Measurements from ENCODE around the gene TOMM5. TPM values are rescaled to one million over a fixed set of nuclear protein-coding genes. Genes with fewer than 3 reads are reported as not detected.

TOMM5 gene
- polyA plus RNA-seq, 1 donor, result 135 TPM

DNA sequence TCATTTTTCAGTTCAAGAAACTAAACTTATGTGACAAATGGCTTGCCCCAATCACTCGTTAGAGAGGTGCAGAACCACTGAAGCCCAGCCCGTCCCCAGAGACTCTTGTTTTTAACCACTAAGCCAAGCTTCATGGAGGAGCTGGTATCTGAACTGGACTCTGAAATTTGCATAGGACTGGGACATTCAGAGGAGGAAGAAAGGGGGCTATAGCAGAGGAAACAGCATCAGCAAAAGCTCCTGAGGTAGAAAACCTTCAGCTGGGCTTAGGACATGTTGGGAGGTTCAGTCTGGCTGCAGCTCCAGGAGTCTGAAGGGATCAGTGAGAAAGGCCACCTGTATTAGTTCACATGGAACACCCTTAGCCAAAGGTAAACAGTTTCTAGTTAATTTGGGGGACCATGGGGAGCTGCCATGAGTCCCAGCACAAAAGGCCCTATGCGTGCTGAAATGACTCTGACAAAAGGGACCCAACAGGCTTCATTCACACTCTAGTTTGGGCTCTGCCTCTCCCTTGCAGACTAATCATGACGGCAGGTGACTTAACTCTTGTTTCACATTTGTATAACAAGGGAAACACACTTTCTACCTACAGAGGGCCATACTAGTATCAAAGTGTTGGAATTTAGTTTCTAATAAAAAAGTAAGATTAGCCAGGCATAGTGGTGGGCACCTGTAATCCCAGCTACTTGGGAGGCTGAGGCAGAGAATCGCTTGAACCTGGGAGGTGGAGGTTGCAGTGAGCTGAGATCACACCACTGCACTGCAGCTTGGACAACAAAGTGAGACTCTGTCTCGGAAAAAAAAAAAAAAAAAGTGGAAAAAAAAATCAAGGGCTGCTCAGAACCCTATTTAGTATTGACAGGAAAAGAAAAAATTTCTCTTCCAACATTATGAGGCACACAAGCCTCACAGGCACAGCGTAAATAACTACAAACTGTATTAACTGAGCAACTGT is 26.5 kb downstream of the TOMM5 start:
- 100% methylated on average over 2 of the region's 7 CpGs for WGBS (ENCODE audit: insufficient coverage, low lambda C conversion rate)

DNA sequence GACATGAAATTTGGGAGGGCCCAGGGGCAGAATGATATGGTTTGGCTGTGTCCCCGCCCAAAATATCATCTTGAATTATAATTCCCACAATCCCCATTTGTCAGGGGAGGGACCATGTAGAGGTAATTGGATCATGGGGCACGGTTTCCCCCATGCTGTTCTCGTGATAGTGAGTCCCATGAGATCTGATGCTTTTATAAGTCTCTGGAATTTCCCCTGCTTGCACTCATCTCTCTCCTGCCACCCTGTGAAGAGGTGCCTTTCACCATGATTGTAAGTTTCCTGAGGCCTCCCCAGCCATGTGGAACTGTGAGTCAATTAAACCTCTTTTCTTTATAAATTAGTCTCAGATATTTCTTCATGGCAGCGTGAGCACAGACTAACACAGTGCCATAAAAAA is 27.5 kb downstream of the TOMM5 start:
- no peaks in the 10 kb centered on the region for H3K4me1 ChIP-seq (ENCODE audit: control insufficient read depth, insufficient read depth, low read length)
- no peaks in the 10 kb centered on the region for H3K27me3 ChIP-seq (ENCODE audit: control insufficient read depth, insufficient read depth, low read length)
- no peak overlapping the region for H3K27ac ChIP-seq (ENCODE audit: low read length)
- no CpG with 5 or more reads among the region's 4 CpGs for WGBS (ENCODE audit: insufficient coverage, low lambda C conversion rate)
- no peak overlapping the region for H3K4me3 ChIP-seq (ENCODE audit: low read length)
- no peaks in the 10 kb centered on the region for H3K9me3 ChIP-seq (ENCODE audit: control insufficient read depth, low read depth, low read length)
- H3K36me3 ChIP-seq (ENCODE audit: control insufficient read depth, insufficient read depth, low read length), result no peaks in the 10 kb centered on the region
- DNase-seq, result no peak

More for the DNA sequence above, 26.5 kb downstream of the TOMM5 start:
- Histone ChIP-seq H3K27ac (ENCODE audit: low read length) (no peak overlapping the region), H3K27me3 (ENCODE audit: control insufficient read depth, insufficient read depth, low read length) (no peaks in the 10 kb centered on the region), H3K4me1 (ENCODE audit: control insufficient read depth, insufficient read depth, low read length) (no peaks in the 10 kb centered on the region), H3K4me3 (ENCODE audit: low read length) (no peak overlapping the region), H3K9me3 (ENCODE audit: control insufficient read depth, low read depth, low read length) (no peaks in the 10 kb centered on the region), H3K36me3 (ENCODE audit: control insufficient read depth, insufficient read depth, low read length) (no peaks in the 10 kb centered on the region)
- DNase-seq, result no peak

DNA sequence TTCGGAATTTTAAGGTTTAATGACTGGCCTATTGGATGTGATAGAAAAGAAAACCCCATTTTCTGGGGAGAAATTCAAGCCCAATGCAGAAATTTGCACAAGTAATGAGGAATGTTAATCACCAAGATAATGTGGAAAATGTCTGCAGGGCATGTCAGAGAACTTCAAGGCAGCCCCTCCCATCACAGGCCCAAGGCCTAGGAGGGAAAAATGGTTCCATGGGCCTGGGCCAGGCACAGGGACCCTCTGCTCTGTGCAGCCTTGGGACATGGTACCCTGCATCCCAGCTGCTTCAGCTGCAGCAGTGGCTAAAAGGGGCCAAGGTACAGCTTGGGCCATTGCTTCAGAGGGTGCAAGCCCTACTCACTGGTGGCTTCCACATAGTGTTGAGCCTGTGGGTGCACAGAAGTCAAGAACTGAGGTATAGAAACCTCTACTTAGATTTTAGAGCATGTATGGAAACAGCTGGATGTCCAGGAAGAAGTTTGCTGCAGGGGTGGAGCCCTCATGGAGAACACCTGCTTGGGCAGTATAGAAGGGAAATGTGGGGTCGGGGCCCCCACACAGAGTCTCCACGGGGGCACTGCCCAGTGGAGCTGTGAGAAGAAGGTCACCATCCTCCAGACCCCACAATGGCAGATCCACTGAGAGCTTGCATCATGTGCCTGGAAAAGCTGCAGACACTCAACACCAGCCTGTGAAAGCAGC is 28.4 kb downstream of the TOMM5 start:
- Histone ChIP-seq H3K36me3 (ENCODE audit: control insufficient read depth, insufficient read depth, low read length) (no peaks in the 10 kb centered on the region), H3K27me3 (ENCODE audit: control insufficient read depth, insufficient read depth, low read length) (no peaks in the 10 kb centered on the region), H3K4me1 (ENCODE audit: control insufficient read depth, insufficient read depth, low read length) (no peaks in the 10 kb centered on the region), H3K9me3 (ENCODE audit: control insufficient read depth, low read depth, low read length) (no peaks in the 10 kb centered on the region), H3K4me3 (ENCODE audit: low read length) (no peak overlapping the region), H3K27ac (ENCODE audit: low read length) (no peak overlapping the region)
- no peak for DNase-seq
- WGBS (ENCODE audit: insufficient coverage, low lambda C conversion rate), result 0% methylated on average over 1 of the region's 3 CpGs

DNA sequence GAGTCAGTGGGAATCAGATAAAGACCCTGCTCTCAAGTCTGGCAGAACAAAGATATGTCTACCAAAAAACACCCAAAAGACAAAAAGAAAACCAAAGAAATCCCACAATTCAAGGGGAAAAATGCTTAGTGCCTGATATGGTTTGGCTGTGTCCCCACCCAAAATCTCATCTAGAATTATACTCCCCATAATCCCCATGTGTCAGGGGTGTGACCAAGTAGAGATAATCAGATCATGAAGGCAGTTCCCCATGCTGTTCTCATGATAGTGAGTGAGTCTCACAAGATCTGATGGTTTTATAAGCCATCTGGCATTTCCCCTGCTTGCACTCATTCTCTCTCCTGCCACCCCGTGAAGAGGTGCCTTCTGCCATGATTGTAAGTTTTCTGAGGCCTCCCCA is 29.6 kb downstream of the TOMM5 start:
- H3K4me1 ChIP-seq (ENCODE audit: control insufficient read depth, insufficient read depth, low read length), result no peaks in the 10 kb centered on the region
- H3K27ac ChIP-seq (ENCODE audit: low read length), result no peak overlapping the region
- H3K4me3 ChIP-seq (ENCODE audit: low read length), result no peak overlapping the region
- DNase-seq, result no peak
- no peaks in the 10 kb centered on the region for H3K9me3 ChIP-seq (ENCODE audit: control insufficient read depth, low read depth, low read length)
- no peaks in the 10 kb centered on the region for H3K36me3 ChIP-seq (ENCODE audit: control insufficient read depth, insufficient read depth, low read length)
- WGBS (ENCODE audit: insufficient coverage, low lambda C conversion rate), result no CpG with 5 or more reads among the region's 1 CpG
- no peaks in the 10 kb centered on the region for H3K27me3 ChIP-seq (ENCODE audit: control insufficient read depth, insufficient read depth, low read length)

DNA sequence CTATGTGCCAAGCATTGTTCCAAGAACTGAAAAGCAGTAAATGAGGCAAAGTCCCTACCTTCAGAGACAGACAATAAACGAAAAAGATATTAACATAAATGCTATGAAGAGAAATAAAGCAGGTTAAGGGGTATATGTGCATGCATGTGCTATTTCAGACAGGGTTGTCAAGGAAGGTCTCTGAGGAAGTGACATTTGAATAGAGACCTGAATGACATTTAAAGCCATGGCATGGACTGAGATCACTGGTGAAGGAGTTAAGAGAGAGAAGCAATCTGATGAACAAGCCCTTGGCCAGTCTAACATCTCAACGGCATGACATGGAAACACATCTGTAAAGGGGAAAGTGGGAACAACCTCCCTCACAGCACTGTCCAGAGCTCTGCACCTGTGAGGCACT is 30.7 kb downstream of the TOMM5 start:
- 88% methylated on average over 1 of the region's 2 CpGs for WGBS (ENCODE audit: insufficient coverage, low lambda C conversion rate)
- Histone ChIP-seq H3K27ac (ENCODE audit: low read length) (no peak overlapping the region), H3K4me3 (ENCODE audit: low read length) (no peak overlapping the region), H3K36me3 (ENCODE audit: control insufficient read depth, insufficient read depth, low read length) (no peaks in the 10 kb centered on the region), H3K27me3 (ENCODE audit: control insufficient read depth, insufficient read depth, low read length) (no peaks in the 10 kb centered on the region), H3K4me1 (ENCODE audit: control insufficient read depth, insufficient read depth, low read length) (no peaks in the 10 kb centered on the region), H3K9me3 (ENCODE audit: control insufficient read depth, low read depth, low read length) (no peaks in the 10 kb centered on the region)
- no peak for DNase-seq

DNA sequence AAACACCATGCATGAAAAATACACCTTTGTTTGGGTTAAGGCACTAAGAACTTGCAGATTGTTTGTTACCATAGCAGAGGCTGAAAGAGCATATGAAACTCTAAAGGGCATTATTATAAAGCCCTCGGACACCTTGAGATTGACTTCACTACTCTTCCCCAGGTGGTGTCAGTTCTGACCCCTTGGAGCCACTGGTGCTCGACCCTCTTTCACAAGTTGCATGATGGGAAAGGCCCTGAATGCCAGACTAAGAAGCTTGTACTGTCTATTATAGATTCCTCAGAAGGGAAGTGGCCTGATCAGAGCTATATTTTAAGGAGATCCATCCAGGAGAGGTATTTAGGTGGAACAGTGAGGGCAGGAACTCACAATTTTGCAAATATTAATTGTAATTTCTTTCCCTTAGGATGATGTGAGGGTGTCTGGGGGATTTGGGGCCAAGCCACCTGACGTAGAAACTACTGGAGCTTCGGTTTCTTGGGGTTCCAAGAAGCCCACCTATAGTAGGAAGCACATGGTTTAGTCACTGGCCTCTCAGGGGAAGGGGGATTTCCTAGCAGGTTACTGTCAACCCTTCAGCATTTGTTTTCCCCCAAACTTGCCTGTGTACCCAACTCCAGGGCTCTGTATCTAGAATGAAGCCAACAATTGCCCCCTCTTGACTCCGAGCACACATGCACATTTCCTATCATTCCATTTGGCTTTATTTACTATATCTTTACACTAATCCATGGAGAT is 32.4 kb downstream of the TOMM5 start:
- Histone ChIP-seq H3K4me1 (ENCODE audit: control insufficient read depth, insufficient read depth, low read length) (no peaks in the 10 kb centered on the region), H3K4me3 (ENCODE audit: low read length) (no peak overlapping the region), H3K9me3 (ENCODE audit: control insufficient read depth, low read depth, low read length) (no peaks in the 10 kb centered on the region), H3K27me3 (ENCODE audit: control insufficient read depth, insufficient read depth, low read length) (no peaks in the 10 kb centered on the region), H3K36me3 (ENCODE audit: control insufficient read depth, insufficient read depth, low read length) (no peaks in the 10 kb centered on the region), H3K27ac (ENCODE audit: low read length) (no peak overlapping the region)
- 92% methylated on average over 1 of the region's 5 CpGs for WGBS (ENCODE audit: insufficient coverage, low lambda C conversion rate)
- no peak for DNase-seq

DNA sequence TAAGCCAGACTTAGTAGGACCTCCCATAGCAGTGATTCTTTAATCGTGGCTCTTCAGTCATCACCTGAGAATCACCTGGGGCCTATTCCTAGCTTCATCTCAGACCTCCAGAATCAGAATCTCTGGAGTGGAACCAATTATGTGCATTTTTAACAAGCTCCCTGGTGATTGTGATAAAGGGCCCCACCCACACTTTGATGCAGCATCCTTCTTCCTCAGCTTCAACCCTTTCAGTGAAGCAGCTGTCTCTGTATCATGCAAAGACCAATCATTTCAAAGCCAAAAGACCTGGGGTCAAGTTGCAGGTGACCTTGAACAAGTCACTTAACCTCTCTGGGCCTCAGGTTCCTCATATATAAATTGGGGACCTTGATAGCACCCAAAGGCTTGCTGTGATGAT is 33.3 kb downstream of the TOMM5 start:
- H3K27ac ChIP-seq (ENCODE audit: low read length), result no peak overlapping the region

DNA sequence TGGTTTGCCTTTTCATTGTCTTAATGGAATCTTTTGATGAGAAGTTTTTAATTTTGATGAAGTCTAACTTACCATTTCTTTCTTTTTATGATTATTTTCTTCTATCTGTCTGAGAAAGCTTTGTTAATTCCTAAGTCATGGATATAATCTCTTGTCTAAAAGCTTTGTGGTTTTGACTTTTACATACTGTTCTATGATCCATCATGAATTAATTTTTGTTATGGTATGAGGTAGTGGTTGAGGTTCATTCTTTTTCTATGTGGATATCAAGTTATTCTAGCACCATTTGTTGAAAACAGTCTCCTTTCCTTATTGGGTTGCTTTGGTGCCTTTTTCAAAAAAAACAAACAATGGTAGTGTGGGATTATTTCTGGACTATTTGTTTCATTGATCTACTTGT is 36.6 kb downstream of the TOMM5 start:
- no peaks in the 10 kb centered on the region for H3K9me3 ChIP-seq (ENCODE audit: control insufficient read depth, low read depth, low read length)
- H3K27ac ChIP-seq (ENCODE audit: low read length), result no peak overlapping the region
- no peaks in the 10 kb centered on the region for H3K36me3 ChIP-seq (ENCODE audit: control insufficient read depth, insufficient read depth, low read length)
- H3K27me3 ChIP-seq (ENCODE audit: control insufficient read depth, insufficient read depth, low read length), result no peaks in the 10 kb centered on the region
- no peak for DNase-seq
- no peaks in the 10 kb centered on the region for H3K4me1 ChIP-seq (ENCODE audit: control insufficient read depth, insufficient read depth, low read length)
- no peak overlapping the region for H3K4me3 ChIP-seq (ENCODE audit: low read length)

More for the DNA sequence above, 33.3 kb downstream of the TOMM5 start:
- no peak overlapping the region for H3K4me3 ChIP-seq (ENCODE audit: low read length)
- H3K9me3 ChIP-seq (ENCODE audit: control insufficient read depth, low read depth, low read length), result no peaks in the 10 kb centered on the region
- H3K27me3 ChIP-seq (ENCODE audit: control insufficient read depth, insufficient read depth, low read length), result no peaks in the 10 kb centered on the region
- no peak for DNase-seq
- no peaks in the 10 kb centered on the region for H3K36me3 ChIP-seq (ENCODE audit: control insufficient read depth, insufficient read depth, low read length)
- H3K4me1 ChIP-seq (ENCODE audit: control insufficient read depth, insufficient read depth, low read length), result no peaks in the 10 kb centered on the region
- no CpG with 5 or more reads among the region's 1 CpG for WGBS (ENCODE audit: insufficient coverage, low lambda C conversion rate)

DNA sequence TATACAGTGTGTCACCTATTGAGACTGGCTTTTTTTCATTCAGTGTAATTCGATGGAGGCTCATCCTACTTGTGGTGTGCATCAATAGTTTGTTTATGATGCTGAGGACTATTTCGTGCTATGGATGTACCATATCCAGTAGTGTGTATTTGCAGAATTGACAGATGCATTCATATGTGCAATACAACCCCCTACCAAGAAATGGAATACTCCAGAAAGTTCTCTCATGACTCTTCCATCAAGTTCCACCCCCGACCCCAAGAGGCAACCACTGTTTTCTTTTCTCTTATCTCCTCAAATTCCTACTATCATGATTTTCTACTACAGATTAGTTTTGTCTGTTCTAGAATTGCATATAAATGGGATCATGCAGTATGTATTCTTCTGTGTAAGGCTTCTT is 38.1 kb downstream of the TOMM5 start:
- 50% methylated on average over 1 of the region's 3 CpGs for WGBS (ENCODE audit: insufficient coverage, low lambda C conversion rate)
- no peak overlapping the region for H3K4me3 ChIP-seq (ENCODE audit: low read length)
- H3K36me3 ChIP-seq (ENCODE audit: control insufficient read depth, insufficient read depth, low read length), result no peaks in the 10 kb centered on the region
- no peak for DNase-seq
- H3K27me3 ChIP-seq (ENCODE audit: control insufficient read depth, insufficient read depth, low read length), result no peaks in the 10 kb centered on the region
- H3K4me1 ChIP-seq (ENCODE audit: control insufficient read depth, insufficient read depth, low read length), result no peaks in the 10 kb centered on the region
- no peak overlapping the region for H3K27ac ChIP-seq (ENCODE audit: low read length)
- no peaks in the 10 kb centered on the region for H3K9me3 ChIP-seq (ENCODE audit: control insufficient read depth, low read depth, low read length)

DNA sequence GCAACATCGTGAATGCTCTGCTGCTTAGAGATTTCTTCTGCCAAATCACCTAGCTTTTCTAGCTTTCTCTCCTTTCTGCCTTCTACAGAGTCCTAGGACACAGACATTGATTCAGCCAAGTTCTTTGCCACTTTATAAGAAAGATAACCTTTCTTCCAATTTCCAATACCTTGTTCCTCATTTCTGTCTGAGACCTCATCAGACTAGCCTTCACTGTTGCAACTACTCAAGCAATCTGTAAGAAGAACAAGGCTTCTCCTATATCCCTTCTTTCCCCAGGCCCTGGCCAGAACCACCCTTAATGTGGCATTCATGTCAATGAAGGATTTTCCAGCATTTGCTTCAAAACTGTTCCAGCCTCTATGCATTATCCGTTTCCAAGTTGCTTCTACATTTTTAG is 40.5 kb downstream of the TOMM5 start:
- WGBS (ENCODE audit: insufficient coverage, low lambda C conversion rate), result 100% methylated on average over 2 of the region's 2 CpGs
- no peak for DNase-seq
- no peaks in the 10 kb centered on the region for H3K4me1 ChIP-seq (ENCODE audit: control insufficient read depth, insufficient read depth, low read length)
- no peak overlapping the region for H3K4me3 ChIP-seq (ENCODE audit: low read length)
- H3K36me3 ChIP-seq (ENCODE audit: control insufficient read depth, insufficient read depth, low read length), result no peaks in the 10 kb centered on the region
- H3K27ac ChIP-seq (ENCODE audit: low read length), result no peak overlapping the region
- no peaks in the 10 kb centered on the region for H3K27me3 ChIP-seq (ENCODE audit: control insufficient read depth, insufficient read depth, low read length)
- no peaks in the 10 kb centered on the region for H3K9me3 ChIP-seq (ENCODE audit: control insufficient read depth, low read depth, low read length)
